NCI-H1105 treated with DMSO at 0.1 percent for 48 hours (cell line): Measurements from ENCODE around the gene PPCS.

ENCODE experiments used
- DNase-seq: peaks from one replicate; lab custom pipeline; 2025; lab: John Stamatoyannopoulos, UW

The PPCS gene

GRCh38 chr1:42456010-42456753, at the start of gene PPCS, which contains the start of gene ZMYND12:
Gene PPCS, plus strand, starts transcription at chr1:42456543. Its CDS starts 23 bp downstream, at chr1:42456566.
Gene ZMYND12, minus strand, starts transcription at chr1:42456022. Its CDS starts 25 bp downstream, at chr1:42455997.
- peak; percentile 84 for DNase-seq

DNA sequence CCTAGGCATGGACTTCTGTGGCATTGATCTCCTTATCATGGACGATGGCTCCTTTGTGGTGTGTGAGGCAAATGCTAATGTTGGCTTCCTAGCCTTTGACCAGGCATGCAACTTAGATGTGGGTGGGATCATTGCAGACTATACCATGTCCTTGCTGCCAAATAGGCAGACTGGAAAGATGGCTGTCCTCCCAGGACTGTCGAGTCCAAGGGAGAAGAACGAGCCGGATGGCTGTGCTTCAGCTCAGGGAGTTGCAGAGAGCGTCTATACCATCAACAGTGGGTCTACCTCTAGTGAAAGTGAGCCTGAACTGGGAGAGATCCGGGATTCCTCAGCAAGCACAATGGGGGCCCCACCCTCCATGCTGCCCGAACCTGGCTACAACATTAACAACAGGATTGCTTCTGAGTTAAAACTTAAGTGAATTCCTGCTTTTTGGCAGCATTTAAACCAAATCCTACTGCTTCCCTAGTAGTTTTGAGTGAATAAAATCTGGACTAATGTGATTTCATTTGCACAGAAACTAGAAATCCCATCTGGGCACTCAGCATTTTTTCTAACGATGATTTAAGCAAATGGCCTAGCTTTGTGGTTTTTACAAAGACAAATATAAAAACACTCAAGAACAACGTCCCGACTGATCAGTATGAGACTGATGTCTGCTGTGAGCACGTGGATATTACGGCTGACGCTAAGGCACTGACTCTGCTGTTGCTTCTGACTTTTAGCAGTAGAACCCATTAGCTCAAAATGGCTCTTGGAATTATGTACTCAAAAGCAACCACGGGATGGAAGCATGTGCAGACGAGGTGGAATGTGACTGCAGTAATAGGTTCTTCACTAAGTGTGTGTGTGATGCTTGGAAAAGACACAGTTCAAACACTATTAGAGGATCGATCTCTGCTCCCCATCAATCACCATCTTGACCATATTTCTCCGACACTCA, 41.5 kb upstream of the PPCS start:
- DNase-seq: no peak

GRCh38 chr1:42417166-42417565, 39.2 kb upstream of the PPCS start:
- no peak for DNase-seq

GRCh38 chr1:42418516-42418915, 37.8 kb upstream of the PPCS start:
- no peak for DNase-seq

GRCh38 chr1:42419126-42419821, 37.1 kb upstream of the PPCS start:
- peak; percentile 42 for DNase-seq

- no peak for DNase-seq
Observed at GRCh38 chr1:42420121-42420520, 36.2 kb upstream of the PPCS start.

DNA sequence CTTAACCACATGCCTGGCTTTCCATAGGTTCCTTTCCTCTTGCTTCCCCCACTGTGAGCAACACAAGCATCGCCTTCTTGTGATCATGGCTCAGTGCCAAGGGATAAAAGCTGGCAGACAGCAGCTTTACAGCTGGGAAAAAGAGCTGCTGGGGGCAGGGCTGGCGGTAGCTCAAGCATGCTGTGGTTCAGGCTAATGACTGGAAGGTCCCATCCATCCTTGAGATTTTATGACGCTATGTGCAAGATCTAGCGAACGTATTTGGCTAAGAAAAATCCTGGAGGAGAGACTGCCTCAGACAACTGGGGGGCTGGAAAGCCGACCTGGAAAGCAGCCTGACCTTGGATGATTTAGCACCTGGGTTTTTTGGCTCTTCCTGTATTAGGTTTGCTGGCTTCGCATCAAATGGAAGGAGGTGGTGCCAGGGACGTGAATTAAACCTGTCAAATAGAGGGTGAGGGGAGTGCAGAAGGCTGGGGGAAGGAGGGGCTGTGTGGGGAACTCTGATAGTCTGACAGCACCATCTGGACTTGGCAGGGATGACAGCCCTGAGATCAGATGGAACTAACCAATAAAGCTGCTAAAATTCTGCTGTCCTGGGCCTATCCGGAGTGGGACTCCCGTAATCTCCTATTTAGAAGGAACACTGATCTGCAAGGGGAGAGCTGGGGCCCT, 35.3 kb upstream of the PPCS start:
- DNase-seq: peak; percentile 100

DNA sequence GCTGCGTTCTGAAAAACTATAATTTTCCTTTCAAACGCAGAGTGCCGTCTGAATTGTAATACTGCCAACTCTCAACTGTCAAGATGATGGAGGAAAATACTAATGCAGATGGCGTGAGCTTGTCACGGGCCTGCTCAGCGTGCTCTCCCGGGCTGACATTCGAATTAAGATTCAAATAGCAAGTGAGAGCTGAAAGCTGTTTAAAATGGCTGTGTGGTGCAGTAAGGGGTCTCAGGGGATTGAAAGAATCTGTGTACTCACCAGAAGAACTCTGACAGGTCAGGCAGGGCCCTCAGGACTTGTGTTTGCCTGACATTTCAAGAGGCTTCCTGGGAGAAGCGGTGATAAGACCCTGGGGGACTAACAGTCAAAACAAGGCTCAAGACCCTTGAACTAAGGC, 33.6 kb upstream of the PPCS start:
- DNase-seq: peak; percentile 83

DNA sequence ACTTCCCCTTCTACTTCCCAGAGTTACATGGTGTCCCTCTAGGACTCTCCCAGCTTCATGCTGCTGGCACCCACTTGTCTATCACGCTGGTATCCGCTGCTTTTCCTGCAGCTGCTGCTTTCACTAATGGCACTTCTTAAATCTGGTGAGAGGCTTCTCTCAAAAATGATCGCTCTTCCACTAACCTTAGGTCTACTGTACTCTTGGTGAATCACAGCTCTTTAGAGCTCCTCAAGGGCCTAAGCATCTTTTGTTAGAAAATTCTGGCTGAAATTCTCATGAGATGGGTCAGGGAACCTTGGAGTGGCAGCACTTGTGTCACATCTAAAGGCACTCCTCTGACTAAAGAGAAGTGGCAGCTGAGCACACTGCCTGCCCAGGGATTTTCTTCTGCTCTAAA, 32.7 kb upstream of the PPCS start:
- no peak for DNase-seq

DNA sequence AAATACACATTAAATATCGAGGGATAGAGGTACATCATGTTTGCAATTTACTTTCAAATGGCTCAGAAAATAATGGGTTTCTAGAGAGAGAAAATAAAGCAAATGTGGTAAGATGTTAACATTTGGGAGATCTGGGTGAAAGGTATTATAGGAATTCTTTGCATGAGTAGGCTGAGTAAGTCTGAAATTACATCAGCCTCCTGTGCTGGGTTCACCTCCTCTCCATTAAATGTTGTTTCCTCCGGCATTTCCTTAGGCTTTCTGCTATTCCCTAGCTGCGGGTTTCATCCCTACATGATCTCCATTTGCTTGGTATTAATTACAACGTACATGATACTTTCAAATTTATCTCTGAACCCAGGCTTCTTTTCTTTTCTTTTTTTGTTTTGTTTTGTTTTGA, 32.1 kb upstream of the PPCS start:
- no peak for DNase-seq

DNA sequence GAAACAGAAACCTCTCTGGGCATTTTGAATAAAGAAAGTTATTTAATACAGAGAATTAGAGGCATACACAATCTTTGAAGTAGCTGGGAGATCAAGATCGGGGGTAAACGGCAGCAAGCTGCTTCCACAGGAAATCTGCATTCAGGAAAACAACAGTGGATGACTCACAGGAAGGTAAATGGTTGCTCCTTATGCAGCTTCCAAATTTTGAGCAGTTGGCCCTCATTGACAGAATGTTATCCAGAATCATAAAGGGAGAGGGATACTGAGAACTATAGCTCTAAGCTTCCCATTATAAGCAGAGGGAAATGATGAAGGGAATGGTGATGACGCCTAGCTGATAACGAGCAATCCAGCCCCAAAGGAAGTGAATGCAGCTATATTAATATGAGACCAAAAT, 29.1 kb upstream of the PPCS start:
- no peak for DNase-seq

DNA sequence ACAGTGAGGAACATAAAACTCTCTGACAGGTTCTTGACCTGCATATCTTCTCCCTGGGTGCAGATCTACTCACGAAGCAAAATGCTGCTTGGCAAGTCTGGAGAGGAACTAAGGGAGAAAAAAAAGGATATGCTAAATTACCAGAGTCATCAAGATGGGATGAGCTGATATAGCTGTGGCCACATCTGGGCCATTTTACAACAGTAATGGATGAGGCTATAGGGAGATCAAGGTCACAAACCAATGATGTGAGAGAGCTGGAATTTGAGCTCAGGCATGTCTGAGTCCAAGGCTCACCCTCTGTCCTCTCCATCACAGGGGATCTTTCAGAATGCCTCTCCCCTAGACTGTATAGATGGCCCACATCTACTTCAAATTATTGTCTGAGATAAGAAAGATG, 26.7 kb upstream of the PPCS start:
- no peak for DNase-seq

- DNase-seq: no peak
Observed at GRCh38 chr1:42430286-42431135, 25.8 kb upstream of the PPCS start.

- DNase-seq: no peak
Observed at GRCh38 chr1:42431514-42431913, 24.8 kb upstream of the PPCS start.

GRCh38 chr1:42432714-42433113, 23.6 kb upstream of the PPCS start:
- DNase-seq: no peak

- no peak for DNase-seq
Observed at GRCh38 chr1:42433369-42433768, 23.0 kb upstream of the PPCS start.

DNA sequence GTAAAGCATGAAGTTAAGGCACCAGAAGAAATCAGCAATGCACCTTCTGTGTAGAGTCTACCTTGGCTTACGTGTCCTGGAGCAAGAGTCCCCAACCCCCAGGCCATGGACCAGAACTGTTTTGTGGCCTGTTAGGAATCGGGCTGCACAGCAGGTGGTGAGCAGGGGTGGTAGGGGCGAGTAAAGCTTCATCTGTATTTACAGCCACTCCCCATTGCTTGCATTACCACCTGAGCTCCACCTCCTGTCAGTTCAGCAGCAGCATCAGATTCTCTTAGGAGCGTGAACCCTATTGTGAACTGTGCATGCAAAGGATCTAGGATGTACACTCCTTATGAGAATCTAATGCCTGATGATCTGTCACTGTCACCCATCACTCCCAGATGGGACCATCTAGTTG, 22.0 kb upstream of the PPCS start:
- no peak for DNase-seq

DNA sequence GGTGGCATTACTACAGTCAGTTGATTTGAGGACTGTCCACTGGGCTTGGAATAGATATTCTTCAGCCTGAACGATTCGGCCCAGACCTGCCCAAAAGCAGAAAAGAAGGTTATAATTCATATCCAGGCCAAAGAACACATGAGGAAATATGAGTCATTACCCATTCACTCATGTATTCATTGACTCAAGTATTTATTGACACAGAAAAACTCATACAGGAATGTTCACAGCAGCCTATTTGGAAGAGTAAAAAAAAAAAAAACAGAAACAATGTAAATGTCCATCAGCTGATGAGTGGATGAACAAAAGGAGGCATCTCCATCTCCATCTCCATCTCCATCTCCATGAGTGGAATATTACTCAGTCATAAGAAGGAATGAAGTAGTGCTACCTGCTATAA, 16.4 kb upstream of the PPCS start:
- DNase-seq: no peak

DNA sequence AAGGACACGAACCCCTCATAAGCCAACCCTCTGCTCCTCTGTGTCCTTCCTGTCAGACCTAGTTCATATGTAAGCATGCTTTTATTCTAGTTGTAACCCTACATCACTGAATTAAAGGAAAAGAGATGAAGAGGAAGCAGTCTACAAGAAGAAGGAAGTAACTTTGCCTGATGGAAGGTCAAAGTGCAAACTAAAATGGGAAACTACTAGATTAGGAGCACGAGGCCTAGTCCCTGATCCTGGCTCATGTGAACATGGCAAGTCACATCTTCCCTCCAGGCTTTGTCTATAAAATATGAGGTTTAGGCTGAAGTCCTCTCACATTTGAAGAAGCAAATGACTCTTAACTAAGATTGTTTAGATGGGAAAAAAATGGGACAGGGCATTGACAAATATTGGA, 13.7 kb upstream of the PPCS start:
- no peak for DNase-seq

- peak; percentile 8 for DNase-seq
Observed at GRCh38 chr1:42449256-42449655, 7.1 kb upstream of the PPCS start.

DNA sequence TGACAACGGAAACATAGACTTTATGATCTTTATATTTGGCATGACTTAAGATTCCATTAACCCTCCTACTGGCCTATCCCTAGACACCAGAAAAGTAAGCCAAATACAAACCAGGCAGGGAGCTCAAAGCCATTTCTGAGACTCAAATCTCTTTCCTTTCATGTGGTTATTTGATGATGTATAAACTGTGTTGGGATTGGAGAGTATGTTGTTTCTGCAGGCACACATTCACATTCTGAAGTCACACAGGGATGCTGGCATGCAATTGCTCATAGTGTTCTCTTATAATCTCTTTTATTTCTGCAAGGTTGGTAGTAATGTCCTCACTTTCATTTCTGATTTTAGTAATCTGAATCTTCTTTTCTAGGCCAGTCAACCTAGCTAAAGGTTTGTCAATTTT, 6.3 kb upstream of the PPCS start:
- DNase-seq: no peak
